Measurements from ENCODE around the gene DPP9. TPM values are rescaled to one million over a fixed set of nuclear protein-coding genes. Genes with fewer than 3 reads are reported as not detected.

The DPP9 gene
- polyA plus RNA-seq, 1 of the 3 experiments (the other 2 are of a cell fraction), result 17.1 TPM

DNA sequence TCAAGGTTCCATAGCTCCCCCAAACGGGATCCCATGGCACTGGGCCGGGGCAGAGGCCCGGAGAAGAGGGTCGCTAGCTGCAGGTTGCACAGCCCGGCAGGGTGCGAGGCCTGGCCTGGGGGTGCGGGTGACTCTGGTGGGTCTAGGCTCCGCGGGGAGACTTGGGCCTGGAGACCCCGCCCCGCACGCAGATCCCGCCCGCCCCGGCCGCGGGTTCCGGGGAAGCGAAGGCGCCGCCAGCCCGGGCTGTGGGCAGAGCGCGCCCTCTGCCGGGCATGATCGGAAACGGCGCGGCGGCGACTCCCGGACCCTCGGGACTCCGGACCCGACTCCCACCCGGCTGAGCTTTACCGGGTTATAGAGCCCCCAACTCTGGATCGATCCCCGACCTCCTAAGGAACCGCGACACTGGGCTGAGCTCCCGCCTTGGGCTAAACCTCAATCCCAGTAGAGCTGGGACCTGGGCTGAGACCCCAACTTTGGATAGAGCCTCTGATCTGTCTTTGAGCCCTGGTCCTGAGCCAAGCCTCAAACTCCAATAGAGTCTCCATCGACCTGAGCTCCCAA lies 87.4 kb downstream of the DPP9 start:
- Histone ChIP-seq H3K9ac (peak overlapping the region; percentile 52), H3K27ac (ENCODE audit: low read depth in 2 of 2, low read length in 1 of 2) (no peak overlapping the region), H3K9me3 (no peaks in the 10 kb centered on the region), H3K79me2 (ENCODE audit: insufficient read depth) (peaks cover 17% of the 10 kb centered on the region), H2AFZ (ENCODE audit: low read depth) (peak overlapping the region; percentile 97), H3F3A (replicated peaks; ENCODE audit: insufficient read depth) (peaks cover 32% of the 10 kb centered on the region), H3K4me2 (peak overlapping the region; percentile 84), H3K27me3 (ENCODE audit: insufficient read depth) (no peaks in the 10 kb centered on the region), H3K36me3 (replicated peaks in 1 of 2; ENCODE audit: control insufficient read depth in 1 of 2, insufficient read depth in 2 of 2, low read length in 1 of 2) (no peaks in the 10 kb centered on the region), H3K4me3 (ENCODE audit: low read depth in 2 of 2, low read length in 1 of 2) (peak overlapping the region; percentile 39 to 69), H3K9me2 (no peaks in the 10 kb centered on the region), H3K4me1 (ENCODE audit: control insufficient read depth in 1 of 2, insufficient read depth in 2 of 2, low read depth in 1 of 2, low read length in 1 of 2) (peaks cover 3 to 20% of the 10 kb centered on the region in 2 experiments; a peak in 1 of 4 replicates), H4K20me1 (ENCODE audit: insufficient read depth) (no peaks in the 10 kb centered on the region)
- ChIA-PET POLR2A (no interaction called here), CTCF (interaction anchor here (0.7 to 3.4 kb wide), 39 partner anchors 9 to 450 kb away, joined by 3 to 200 read pairs (median 5); partner anchors contain the start of genes LRG1, MYDGF, PLIN4 and PLIN5)
- WGBS (ENCODE audit: low lambda C conversion rate), result 5% methylated on average over 26 of the region's 43 CpGs
- TF ChIP-seq CTCF (IDR thresholded peaks at IDR 0.05), result peak; percentile 82
- TF ChIP-seq RAD21 (IDR thresholded peaks at IDR 0.05; ENCODE audit: low read length), result peak; percentile 82
- TF ChIP-seq SMC3 (IDR thresholded peaks at IDR 0.05; ENCODE audit: low read depth, low read length), result peak; percentile 63
- no peak for TF ChIP-seq EZH2phosphoT487 (IDR thresholded peaks at IDR 0.05; ENCODE audit: borderline replicate concordance, low read depth)
- DNase-seq, result peak; percentile 92

GRCh38 chr19:4635754-4636116 lies 87.9 kb downstream of the DPP9 start:
- TF ChIP-seq SMC3 (IDR thresholded peaks at IDR 0.05; ENCODE audit: low read depth, low read length) (no peak), FOSL2 (IDR thresholded peaks at IDR 0.05; ENCODE audit: borderline replicate concordance, low read depth) (no peak), YY1 (IDR thresholded peaks at IDR 0.05; ENCODE audit: low read depth) (no peak), TCF12 (IDR thresholded peaks at IDR 0.05) (no peak)
- TF ChIP-seq, protein P1, sequence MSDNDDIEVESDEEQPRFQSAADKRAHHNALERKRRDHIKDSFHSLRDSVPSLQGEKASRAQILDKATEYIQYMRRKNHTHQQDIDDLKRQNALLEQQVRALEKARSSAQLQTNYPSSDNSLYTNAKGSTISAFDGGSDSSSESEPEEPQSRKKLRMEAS (IDR thresholded peaks at IDR 0.05; ENCODE audit: low read depth), result no peak
- TF ChIP-seq, protein P2, sequence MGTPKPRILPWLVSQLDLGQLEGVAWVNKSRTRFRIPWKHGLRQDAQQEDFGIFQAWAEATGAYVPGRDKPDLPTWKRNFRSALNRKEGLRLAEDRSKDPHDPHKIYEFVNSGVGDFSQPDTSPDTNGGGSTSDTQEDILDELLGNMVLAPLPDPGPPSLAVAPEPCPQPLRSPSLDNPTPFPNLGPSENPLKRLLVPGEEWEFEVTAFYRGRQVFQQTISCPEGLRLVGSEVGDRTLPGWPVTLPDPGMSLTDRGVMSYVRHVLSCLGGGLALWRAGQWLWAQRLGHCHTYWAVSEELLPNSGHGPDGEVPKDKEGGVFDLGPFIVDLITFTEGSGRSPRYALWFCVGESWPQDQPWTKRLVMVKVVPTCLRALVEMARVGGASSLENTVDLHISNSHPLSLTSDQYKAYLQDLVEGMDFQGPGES (IDR thresholded peaks at IDR 0.05; ENCODE audit: low read depth, low read length), result no peak
- Histone ChIP-seq H2AFZ (ENCODE audit: low read depth) (peak overlapping the region; percentile 97), H3K27me3 (ENCODE audit: insufficient read depth) (no peaks in the 10 kb centered on the region), H3K9me3 (no peaks in the 10 kb centered on the region), H4K20me1 (ENCODE audit: insufficient read depth) (no peaks in the 10 kb centered on the region), H3F3A (replicated peaks; ENCODE audit: insufficient read depth) (peaks cover 32% of the 10 kb centered on the region), H3K4me2 (peak overlapping the region; percentile 84), H3K9ac (no peak overlapping the region; the same call in 1 of the 2 replicates), H3K4me1 (ENCODE audit: control insufficient read depth in 1 of 2, insufficient read depth in 2 of 2, low read depth in 1 of 2, low read length in 1 of 2) (peaks cover 3 to 19% of the 10 kb centered on the region in 2 experiments; a peak in 1 of 4 replicates), H3K9me2 (no peaks in the 10 kb centered on the region), H3K4me3 (ENCODE audit: low read depth in 2 of 2, low read length in 1 of 2) (peak overlapping the region; percentile 39 to 69; a peak in 3 of 4 replicates), H3K27ac (ENCODE audit: low read depth in 2 of 2, low read length in 1 of 2) (no peak overlapping the region), H3K79me2 (ENCODE audit: insufficient read depth) (peaks cover 13% of the 10 kb centered on the region), H3K36me3 (replicated peaks in 1 of 2; ENCODE audit: control insufficient read depth in 1 of 2, insufficient read depth in 2 of 2, low read length in 1 of 2) (no peaks in the 10 kb centered on the region)
- POLR2A ChIA-PET, result no interaction called here
- DNase-seq, result no peak
- WGBS (ENCODE audit: low lambda C conversion rate), result 41% methylated on average over 9 of the region's 13 CpGs
- CTCF ChIA-PET, result interaction anchor here (0.7 to 3.4 kb wide), 32 partner anchors 9 to 449 kb away, joined by 3 to 200 read pairs (median 7); partner anchors contain the start of genes LRG1, PLIN4 and SEMA6B
